GM18858 (cell line): ENCODE results near the gene ASXL1.
"Not testable (repeated sequence)": the region's sequence is repeated elsewhere in the genome, so short reads cannot be mapped to it uniquely, and the experiment has no call there.

Source experiments
- ATAC-seq: cut with Tn5 transposase; IDR thresholded peaks from one replicate; pipeline ENCODE4 v1.9.1; 2021; ENCODE audit not compliant: unreplicated experiment

The ASXL1 gene

DNA sequence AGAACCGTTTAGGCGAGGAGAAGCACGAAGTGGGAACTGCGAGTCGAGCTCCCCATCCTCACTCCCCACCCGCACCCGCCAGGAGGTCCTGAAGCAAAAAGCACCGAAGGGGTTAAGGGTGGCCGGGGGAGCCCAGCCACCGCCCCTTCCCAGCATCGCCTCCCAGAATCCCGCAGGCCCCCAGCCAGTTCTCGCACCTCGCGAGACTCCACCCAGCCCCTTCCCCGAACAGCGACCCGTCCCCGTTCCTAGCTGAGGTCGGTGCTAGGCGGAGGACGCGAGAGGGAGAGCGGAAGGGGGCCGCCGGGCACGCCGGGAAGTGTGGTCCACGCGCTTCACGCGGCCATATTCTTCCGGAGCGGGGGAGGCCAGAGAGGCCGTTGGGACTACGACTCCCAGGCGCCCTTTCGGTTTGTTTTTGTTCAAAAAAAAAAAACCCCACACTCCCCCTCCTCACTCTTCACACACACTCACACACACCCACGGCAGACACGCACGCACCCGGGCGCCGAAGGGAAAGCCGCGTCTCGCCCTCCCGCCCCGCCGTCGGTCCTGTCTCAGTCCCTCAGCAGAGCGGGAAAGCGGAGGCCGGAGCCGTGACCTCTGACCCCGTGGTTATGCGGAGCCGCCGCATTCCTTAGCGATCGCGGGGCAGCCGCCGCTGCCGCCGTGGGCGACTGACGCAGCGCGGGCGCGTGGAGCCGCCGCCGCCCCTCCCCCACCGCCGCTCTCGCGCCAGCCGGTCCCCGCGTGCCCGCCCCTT is at the start of gene ASXL1:
Gene ASXL1 (plus strand): TSS at position 463 of the 763 bp plus-strand sequence. CDS start 445 bp downstream, outside the sequence.
- ATAC-seq, result peak; percentile 58

- no peak for ATAC-seq
Observed at GRCh38 chr20:32312718-32313424, 45.3 kb upstream of the ASXL1 start.

DNA sequence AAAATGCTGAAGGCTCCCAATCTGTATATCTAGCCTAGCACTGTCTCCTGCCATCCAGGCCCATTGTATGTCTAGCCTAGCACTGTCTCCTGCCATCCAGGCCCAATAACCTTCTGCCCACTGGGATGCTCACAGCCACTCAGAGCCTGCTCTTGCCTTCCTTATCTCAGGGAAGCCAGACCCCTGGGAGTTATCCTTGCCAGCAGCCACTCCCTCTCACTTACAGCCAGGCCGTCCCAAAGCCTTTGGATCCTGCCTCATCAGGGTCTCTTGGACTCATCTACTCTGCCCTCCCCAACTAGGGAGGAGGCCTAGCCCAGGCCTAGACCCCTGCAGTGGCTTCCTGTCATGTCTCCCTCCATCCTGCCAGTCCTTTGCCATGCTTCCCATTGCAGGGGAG is 43.4 kb upstream of the ASXL1 start:
- ATAC-seq, result no peak

- no peak for ATAC-seq
Observed at GRCh38 chr20:32315399-32315798, 42.7 kb upstream of the ASXL1 start.

GRCh38 chr20:32315891-32316290 is 42.2 kb upstream of the ASXL1 start:
- no peak for ATAC-seq

GRCh38 chr20:32316667-32317066 is 41.5 kb upstream of the ASXL1 start:
- no peak for ATAC-seq

- no peak for ATAC-seq
Observed at GRCh38 chr20:32319100-32319499, 39.0 kb upstream of the ASXL1 start.

DNA sequence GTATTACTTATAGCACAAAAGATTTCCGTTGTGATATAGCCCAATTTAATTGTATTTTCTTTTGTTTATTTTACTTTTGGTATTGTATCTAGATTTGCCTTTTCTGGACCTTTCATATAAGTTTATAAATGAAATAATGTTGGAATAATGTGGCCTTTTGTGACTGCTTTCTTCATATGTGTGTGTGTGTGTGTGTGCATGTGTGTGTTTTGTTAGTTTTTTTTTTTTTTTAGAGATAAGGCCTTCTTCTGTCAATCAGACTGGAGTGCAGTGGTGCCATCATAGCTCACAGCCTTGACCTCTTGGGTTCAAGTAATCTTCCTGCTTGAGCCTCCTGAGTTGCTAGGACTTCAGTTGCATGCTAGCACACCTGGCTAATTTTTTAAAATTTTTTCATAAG is 37.8 kb upstream of the ASXL1 start:
- no peak for ATAC-seq

DNA sequence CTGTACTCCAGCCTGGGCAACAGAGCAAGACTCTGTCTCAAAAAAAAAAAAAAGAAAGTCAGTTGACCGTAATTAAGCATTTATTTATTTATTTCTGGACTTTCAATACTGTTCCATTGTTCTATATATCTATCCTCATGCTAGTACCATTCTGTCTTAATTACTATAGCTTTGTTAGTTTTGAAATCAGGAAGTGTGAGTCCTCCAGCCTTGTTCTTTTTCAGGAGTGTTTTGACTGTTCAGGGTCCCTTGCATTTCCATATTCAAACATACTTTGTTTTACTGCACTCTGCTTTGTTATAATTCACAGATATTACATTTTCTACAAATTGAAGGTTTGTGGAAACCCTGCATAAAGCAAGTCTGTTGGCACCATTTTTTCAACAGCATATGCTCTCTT is 36.7 kb upstream of the ASXL1 start:
- no peak for ATAC-seq

- not testable (repeated sequence) for ATAC-seq
Observed at GRCh38 chr20:32322260-32322659, 35.9 kb upstream of the ASXL1 start.

GRCh38 chr20:32323761-32324160 is 34.4 kb upstream of the ASXL1 start:
- ATAC-seq, result not testable (repeated sequence)

DNA sequence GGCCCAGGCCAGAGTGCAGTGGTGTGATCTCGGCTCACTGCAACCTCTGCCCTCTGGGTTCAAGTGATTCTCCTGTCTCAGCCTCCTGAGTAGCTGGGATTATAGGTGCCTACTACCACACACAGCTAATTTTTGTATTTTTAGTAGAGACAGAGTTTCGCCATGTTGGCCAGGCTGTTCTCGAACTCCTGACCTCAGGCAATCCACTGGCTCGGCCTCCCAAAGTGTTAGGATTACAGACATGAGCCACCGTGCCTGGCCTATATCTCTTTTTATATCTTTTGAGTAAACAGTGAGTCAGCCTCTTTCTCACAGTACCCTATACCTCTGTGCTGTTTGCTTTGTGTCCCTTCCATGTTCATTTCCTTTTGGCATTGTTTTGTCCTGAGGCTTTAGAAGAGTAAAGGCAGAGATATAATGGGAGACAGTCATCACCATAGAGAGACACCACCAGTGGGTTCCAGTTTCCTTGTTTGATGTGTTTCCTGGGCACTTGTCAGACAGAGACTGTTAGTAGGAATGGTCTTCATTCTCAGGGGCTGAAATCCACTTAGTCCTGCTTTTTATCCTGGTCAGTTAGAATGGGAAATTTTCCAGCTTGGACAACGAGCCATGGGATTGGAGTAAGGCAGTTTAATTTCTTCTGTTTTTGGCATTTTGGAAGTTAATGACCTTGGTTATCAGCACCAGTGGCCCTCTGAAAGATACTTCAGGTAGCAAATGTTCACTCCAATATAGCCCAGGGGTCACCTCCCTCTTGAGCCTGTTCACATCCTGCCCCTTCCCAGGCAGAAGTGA is 32.2 kb upstream of the ASXL1 start:
- ATAC-seq, result no peak

GRCh38 chr20:32326504-32326845 is 31.7 kb upstream of the ASXL1 start:
- ATAC-seq, result no peak

- ATAC-seq, result no peak
Observed at GRCh38 chr20:32327087-32327681, 30.9 kb upstream of the ASXL1 start.

GRCh38 chr20:32329817-32330554 is 28.1 kb upstream of the ASXL1 start:
- ATAC-seq, result no peak

DNA sequence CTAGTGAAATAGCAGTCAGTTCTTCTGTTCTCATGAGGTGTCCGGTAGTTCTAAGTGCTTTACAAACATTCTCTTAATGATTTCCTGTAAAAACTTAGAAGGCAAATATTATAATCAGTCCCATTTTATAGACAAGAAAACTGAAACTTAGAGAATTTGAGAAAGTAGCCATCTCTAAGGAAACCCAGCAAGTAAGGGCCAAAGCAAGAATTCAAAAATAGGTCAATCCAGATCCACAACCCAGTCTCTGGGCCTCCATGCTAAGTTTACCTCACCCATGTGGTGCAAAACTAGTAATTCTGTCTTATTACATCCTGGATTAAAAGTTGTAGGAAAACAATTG is 27.6 kb upstream of the ASXL1 start:
- no peak for ATAC-seq

GRCh38 chr20:32332614-32333013 is 25.5 kb upstream of the ASXL1 start:
- ATAC-seq, result no peak

GRCh38 chr20:32333181-32333987 is 24.7 kb upstream of the ASXL1 start:
- peak; percentile 59 for ATAC-seq

GRCh38 chr20:32333988-32334885 is 23.9 kb upstream of the ASXL1 start:
- no peak for ATAC-seq
